IPS-18c (cell line): ENCODE measurements around the gene RBKS.

Experiments
- H3K4me3 ChIP-seq: 2 replicates; pipeline ENCODE4 v1.7.0; 2013; ENCODE audit warnings: low read depth, mild to moderate bottlenecking, low read length, moderate library complexity; ENCODE audit not compliant: insufficient read depth
- H3K9me3 ChIP-seq: one replicate; pipeline ENCODE4 v1.6.1; 2013; ENCODE audit warnings: mild to moderate bottlenecking, low read length, moderate library complexity; ENCODE audit not compliant: control insufficient read depth, insufficient read depth

Gene RBKS

GRCh38 chr2:27739058-27739373 is 151.2 kb downstream of the RBKS start:
- H3K9me3 ChIP-seq: no peaks in the 10 kb centered on the region
- no peak overlapping the region for H3K4me3 ChIP-seq

GRCh38 chr2:27738349-27739057 is 151.7 kb downstream of the RBKS start:
- H3K9me3 ChIP-seq: no peaks in the 10 kb centered on the region
- no peak overlapping the region for H3K4me3 ChIP-seq

- no peaks in the 10 kb centered on the region for H3K9me3 ChIP-seq
- H3K4me3 ChIP-seq: no peak overlapping the region
Measured at GRCh38 chr2:27737676-27738348, 152.4 kb downstream of the RBKS start.

- H3K4me3 ChIP-seq: no peak overlapping the region
- H3K9me3 ChIP-seq: no peaks in the 10 kb centered on the region
Measured at GRCh38 chr2:27736890-27737204, 153.3 kb downstream of the RBKS start.

GRCh38 chr2:27736031-27736889 is 153.9 kb downstream of the RBKS start:
- Histone ChIP-seq H3K4me3 (peak overlapping the region; percentile 66; the same call in 1 of the 2 replicates), H3K9me3 (no peaks in the 10 kb centered on the region)

GRCh38 chr2:27735263-27735904 is 154.8 kb downstream of the RBKS start:
- no peaks in the 10 kb centered on the region for H3K9me3 ChIP-seq
- H3K4me3 ChIP-seq: peak overlapping the region; percentile 66

- Histone ChIP-seq H3K4me3 (no peak overlapping the region), H3K9me3 (no peaks in the 10 kb centered on the region)
Measured at GRCh38 chr2:27734305-27734704, 155.9 kb downstream of the RBKS start.
